Non-pigmented ciliary epithelial cell (primary cell): ENCODE results near the gene RIC3.
A peak's percentile ranks its signal among the peaks of the same experiment; 100 is the strongest.

Experiments
- DNase-seq: peaks from one replicate; pipeline ENCODE4 v3.0.0-alpha.2; 2010; ENCODE audit warnings: low read depth

RIC3 gene

GRCh38 chr11:8086571-8086970 is 82.3 kb downstream of the RIC3 start:
- DNase-seq = no peak

- DNase-seq = no peak
Measured at GRCh38 chr11:8086001-8086479, 82.8 kb downstream of the RIC3 start.

GRCh38 chr11:8085011-8085645 is 83.7 kb downstream of the RIC3 start:
- no peak for DNase-seq

- no peak for DNase-seq
Measured at GRCh38 chr11:8084352-8084751, 84.5 kb downstream of the RIC3 start.

GRCh38 chr11:8083871-8084281 is 84.9 kb downstream of the RIC3 start:
- no peak for DNase-seq

GRCh38 chr11:8083088-8083395 is 85.8 kb downstream of the RIC3 start:
- no peak for DNase-seq

- DNase-seq = no peak
Measured at GRCh38 chr11:8082391-8083087, 86.3 kb downstream of the RIC3 start.

GRCh38 chr11:8081591-8082250 is 87.1 kb downstream of the RIC3 start:
- DNase-seq = no peak

GRCh38 chr11:8080674-8081590 is 87.9 kb downstream of the RIC3 start, which contains the start of gene TUB:
Gene TUB, plus strand, starts transcription at chr11:8081211. Its CDS starts 300 bp downstream, at chr11:8081511.
- DNase-seq = no peak

- no peak for DNase-seq
Measured at GRCh38 chr11:8080069-8080670, 88.7 kb downstream of the RIC3 start.

GRCh38 chr11:8079111-8079675 is 89.6 kb downstream of the RIC3 start:
- no peak for DNase-seq

GRCh38 chr11:8075119-8075726 is 93.6 kb downstream of the RIC3 start:
- no peak for DNase-seq

GRCh38 chr11:8071616-8072581 is 96.9 kb downstream of the RIC3 start:
- DNase-seq = no peak

- no peak for DNase-seq
Measured at GRCh38 chr11:8070417-8071115, 98.3 kb downstream of the RIC3 start.

GRCh38 chr11:8069771-8070170 is 99.1 kb downstream of the RIC3 start:
- no peak for DNase-seq

- DNase-seq = peak; percentile 75
Measured at GRCh38 chr11:8068605-8069221, 100.1 kb downstream of the RIC3 start.

- DNase-seq = no peak
Measured at GRCh38 chr11:8067929-8068575, 100.8 kb downstream of the RIC3 start.

GRCh38 chr11:8067567-8067928 is 101.3 kb downstream of the RIC3 start:
- no peak for DNase-seq
